Immature natural killer cell (primary cell): ENCODE measurements around the gene TMEM107. TPM values are rescaled to one million over a fixed set of nuclear protein-coding genes. Genes with fewer than 3 reads are reported as not detected.

Experiments
- DNase-seq, 3 donors: peaks; one replicate each; pipeline ENCODE4 v3.0.0; 2022; ENCODE audit warnings: mixed read lengths in 1 of 3
- H3K27ac Mint-ChIP-seq, 6 donors: one replicate each; pipeline ENCODE4 v1.8.0; 2020; ENCODE audit warnings: mixed read lengths in 6 of 6, mild to moderate bottlenecking in 5 of 6, inconsistent platforms in 4 of 6, moderate library complexity in 3 of 6
- H3K27me3 Mint-ChIP-seq, 3 donors: one replicate each; pipeline ENCODE4 v1.8.0; 2020 to 2021; ENCODE audit warnings: low read depth in 3 of 3, mild to moderate bottlenecking in 3 of 3, mixed read lengths in 3 of 3, moderate library complexity in 3 of 3, inconsistent platforms in 1 of 3
- H3K36me3 Mint-ChIP-seq, 3 donors: one replicate each; pipeline ENCODE4 v1.8.0; 2020; ENCODE audit warnings: mixed read lengths in 3 of 3, inconsistent platforms in 2 of 3, mild to moderate bottlenecking in 2 of 3
- H3K4me1 Mint-ChIP-seq, 2 donors: one replicate each; pipeline ENCODE4 v1.8.0; 2020; ENCODE audit warnings: inconsistent platforms in 2 of 2, mild to moderate bottlenecking in 2 of 2, mixed read lengths in 2 of 2, moderate library complexity in 1 of 2
- H3K4me3 Mint-ChIP-seq, 5 donors: one replicate each; pipeline ENCODE4 v1.8.0; 2020; ENCODE audit warnings: mild to moderate bottlenecking in 5 of 5, mixed read lengths in 5 of 5, inconsistent platforms in 3 of 5, moderate library complexity in 3 of 5
- H3K9me3 Mint-ChIP-seq, 6 donors: one replicate each; pipeline ENCODE4 v1.8.0; 2020; ENCODE audit warnings: mild to moderate bottlenecking in 6 of 6, mixed read lengths in 6 of 6, inconsistent platforms in 4 of 6, moderate library complexity in 3 of 6
- polyA plus RNA-seq, 3 donors: library from polyadenylated mRNA; unstranded; fragments of 300-500 nt; fragmentation: Illumina TruSeq; gene quantifications; one replicate each; pipeline ENCODE4 v1.2.3, GENCODE V29; 2021

TMEM107 gene
- polyA plus RNA-seq, 3 donors from 2014 or later = 53.3 to 69.3 (median 64.0) TPM

- Mint-ChIP-seq H3K27me3 (peaks cover 41 to 49% (median 42%) of the 10 kb centered on the region in 3 donors), H3K36me3 (peaks cover 0 to 7% (median 6%) of the 10 kb centered on the region in 3 donors), H3K4me3 (peak overlapping the region in 1 of 5 donors; percentile 97), H3K9me3 (peaks cover 0 to 4% (median 0%) of the 10 kb centered on the region in 6 donors), H3K27ac (no peak overlapping the region), H3K4me1 (peaks cover 18 to 49% of the 10 kb centered on the region in 2 donors)
- peak; percentile 88 to 93 (median 91) for DNase-seq
These were observed 22.1 kb downstream of the TMEM107 start for GRCh38 chr17:8153957-8154607.

- peak overlapping the region; percentile 10 to 97 (median 90) for H3K4me3 Mint-ChIP-seq
- peaks cover 0 to 4% (median 0%) of the 10 kb centered on the region in 6 donors for H3K9me3 Mint-ChIP-seq
- H3K4me1 Mint-ChIP-seq = peaks cover 13 to 44% of the 10 kb centered on the region in 2 donors
- no peak for DNase-seq
- H3K27me3 Mint-ChIP-seq = peaks cover 43 to 47% (median 46%) of the 10 kb centered on the region in 3 donors
- H3K36me3 Mint-ChIP-seq = peaks cover 0 to 5% (median 2%) of the 10 kb centered on the region in 3 donors
- peak overlapping the region in 2 of 6 donors; percentile 87 to 95 for H3K27ac Mint-ChIP-seq
These were observed 22.6 kb downstream of the TMEM107 start for GRCh38 chr17:8153525-8153956.

- Mint-ChIP-seq H3K27ac (peak overlapping the region in 2 of 6 donors; percentile 87 to 95), H3K27me3 (peaks cover 44 to 48% (median 48%) of the 10 kb centered on the region in 3 donors), H3K4me3 (peak overlapping the region; percentile 85 to 97 (median 90)), H3K36me3 (peaks cover 0 to 8% (median 0%) of the 10 kb centered on the region in 3 donors), H3K4me1 (peaks cover 9 to 39% of the 10 kb centered on the region in 2 donors), H3K9me3 (peaks cover 0 to 4% (median 0%) of the 10 kb centered on the region in 6 donors)
- no peak for DNase-seq
These were observed 23.1 kb downstream of the TMEM107 start for GRCh38 chr17:8153031-8153451.

GRCh38 chr17:8152112-8152775, 23.9 kb downstream of the TMEM107 start, which contains the start of gene PER1:
PER1 (minus strand) TSS chr17:8152404; CDS start chr17:8150706, 1,698 bp downstream.
- Mint-ChIP-seq H3K27ac (peak within 1 kb of the TSS in 2 of 6 donors; percentile 90 to 95), H3K9me3 (peaks cover 0 to 4% (median 0%) of the 10 kb centered on the region in 6 donors), H3K4me3 (peak within 1 kb of the TSS; percentile 85 to 97 (median 90)), H3K27me3 (peaks cover 47 to 50% (median 50%) of the 10 kb centered on the region in 3 donors), H3K36me3 (peaks cover 0 to 12% (median 4%) of the 10 kb centered on the region in 3 donors), H3K4me1 (peaks cover 9 to 38% of the 10 kb centered on the region in 2 donors)
- DNase-seq = peak; percentile 81 to 83 (median 82)

- Mint-ChIP-seq H3K9me3 (peaks cover 0 to 4% (median 0%) of the 10 kb centered on the region in 6 donors), H3K27me3 (peaks cover 49 to 55% (median 50%) of the 10 kb centered on the region in 3 donors), H3K27ac (peak overlapping the region in 2 of 6 donors; percentile 90 to 92), H3K4me3 (peak overlapping the region; percentile 85 to 97 (median 90)), H3K4me1 (peaks cover 9 to 40% of the 10 kb centered on the region in 2 donors), H3K36me3 (peaks cover 4 to 16% (median 7%) of the 10 kb centered on the region in 3 donors)
- peak in 1 of 3 donors; percentile 50 for DNase-seq
These were observed 24.5 kb downstream of the TMEM107 start for GRCh38 chr17:8151641-8152111.

GRCh38 chr17:8151120-8151640, 25.0 kb downstream of the TMEM107 start:
- peaks cover 0 to 4% (median 0%) of the 10 kb centered on the region in 6 donors for H3K9me3 Mint-ChIP-seq
- DNase-seq = peak; percentile 94 to 95 (median 95)
- H3K27me3 Mint-ChIP-seq = peaks cover 54 to 58% (median 54%) of the 10 kb centered on the region in 3 donors
- peak overlapping the region in 3 of 6 donors; percentile 88 to 92 (median 90) for H3K27ac Mint-ChIP-seq
- H3K36me3 Mint-ChIP-seq = peaks cover 4 to 21% (median 12%) of the 10 kb centered on the region in 3 donors
- H3K4me1 Mint-ChIP-seq = peaks cover 9 to 40% of the 10 kb centered on the region in 2 donors
- peak overlapping the region; percentile 85 to 97 (median 90) for H3K4me3 Mint-ChIP-seq

- Mint-ChIP-seq H3K27me3 (peaks cover 54 to 58% (median 56%) of the 10 kb centered on the region in 3 donors), H3K4me3 (peak overlapping the region; percentile 85 to 97 (median 90)), H3K27ac (peak overlapping the region; percentile 49 to 92 (median 63)), H3K4me1 (peaks cover 9 to 40% of the 10 kb centered on the region in 2 donors), H3K36me3 (peaks cover 4 to 25% (median 12%) of the 10 kb centered on the region in 3 donors), H3K9me3 (peaks cover 0 to 4% (median 0%) of the 10 kb centered on the region in 6 donors)
- DNase-seq = no peak
These were observed 25.7 kb downstream of the TMEM107 start for GRCh38 chr17:8150194-8151119.

GRCh38 chr17:8149419-8150193, 26.6 kb downstream of the TMEM107 start:
- DNase-seq = no peak
- peaks cover 0 to 4% (median 0%) of the 10 kb centered on the region in 6 donors for H3K9me3 Mint-ChIP-seq
- H3K27ac Mint-ChIP-seq = peak overlapping the region; percentile 53 to 92 (median 66)
- H3K4me1 Mint-ChIP-seq = peaks cover 9 to 40% of the 10 kb centered on the region in 2 donors
- H3K4me3 Mint-ChIP-seq = peak overlapping the region in 4 of 5 donors; percentile 6 to 53 (median 38)
- H3K36me3 Mint-ChIP-seq = peaks cover 4 to 25% (median 12%) of the 10 kb centered on the region in 3 donors
- peaks cover 54 to 64% (median 59%) of the 10 kb centered on the region in 3 donors for H3K27me3 Mint-ChIP-seq

GRCh38 chr17:8148560-8148959, 27.6 kb downstream of the TMEM107 start:
- Mint-ChIP-seq H3K27ac (peak overlapping the region in 2 of 6 donors; percentile 30 to 57), H3K4me1 (peaks cover 9 to 39% of the 10 kb centered on the region in 2 donors), H3K4me3 (peak overlapping the region in 1 of 5 donors; percentile 13), H3K9me3 (peaks cover 0 to 4% (median 0%) of the 10 kb centered on the region in 6 donors), H3K27me3 (peaks cover 55 to 66% (median 58%) of the 10 kb centered on the region in 3 donors), H3K36me3 (peaks cover 4 to 31% (median 12%) of the 10 kb centered on the region in 3 donors)
- DNase-seq = no peak

GRCh38 chr17:8147805-8148404, 28.3 kb downstream of the TMEM107 start:
- H3K4me3 Mint-ChIP-seq = peak overlapping the region in 1 of 5 donors; percentile 33

GRCh38 chr17:8147141-8147804, 28.9 kb downstream of the TMEM107 start:
- Mint-ChIP-seq H3K27ac (peak overlapping the region in 3 of 6 donors; percentile 42 to 61 (median 57)), H3K4me3 (peak overlapping the region in 1 of 5 donors; percentile 33), H3K4me1 (peaks cover 9 to 26% of the 10 kb centered on the region in 2 donors), H3K36me3 (peaks cover 4 to 31% (median 12%) of the 10 kb centered on the region in 3 donors), H3K27me3 (peaks cover 55 to 64% (median 56%) of the 10 kb centered on the region in 3 donors), H3K9me3 (peaks cover 0 to 4% (median 0%) of the 10 kb centered on the region in 6 donors)
- no peak for DNase-seq

More at GRCh38 chr17:8147805-8148404, 28.3 kb downstream of the TMEM107 start:
- DNase-seq = no peak
- Mint-ChIP-seq H3K36me3 (peaks cover 4 to 31% (median 12%) of the 10 kb centered on the region in 3 donors), H3K9me3 (peaks cover 0 to 4% (median 0%) of the 10 kb centered on the region in 6 donors), H3K27me3 (peaks cover 55 to 69% (median 56%) of the 10 kb centered on the region in 3 donors), H3K4me1 (peaks cover 9 to 33% of the 10 kb centered on the region in 2 donors), H3K27ac (peak overlapping the region in 4 of 6 donors; percentile 42 to 73 (median 59))
